Esophagus squamous epithelium (tissue), 5 donors: ENCODE measurements around the gene METTL6. TPM values are rescaled to one million over a fixed set of nuclear protein-coding genes. Genes with fewer than 3 reads are reported as not detected.

ENCODE experiments used
- DNase-seq: peaks from one replicate; lab custom pipeline; 2025; lab: John Stamatoyannopoulos, UW
- H3K27ac ChIP-seq, 4 donors: fragments of 200-600 bp; sonication (generic); one replicate each; pipeline ENCODE4 v1.5.1; 2016 to 2019; ENCODE audit warnings: mild to moderate bottlenecking in 1 of 4
- H3K27me3 ChIP-seq, 4 donors: fragments of 200-600 bp; sonication (generic); 1 replicate in 3 of 4; 2 replicates in 1 of 4; pipeline versions ENCODE4 v1.5.1 to v1.6.0; 2017 to 2021; ENCODE audit warnings: antibody characterized with exemption in 1 of 4
- H3K36me3 ChIP-seq, 3 donors: fragments of 200-600 bp; sonication (generic); one replicate each; pipeline ENCODE4 v1.5.1; 2016 to 2019
- H3K4me1 ChIP-seq, 3 donors: fragments of 200-600 bp; sonication (generic); one replicate each; pipeline ENCODE4 v1.5.1; 2017 to 2019
- H3K4me3 ChIP-seq, 4 donors: fragments of 200-600 bp; sonication (generic); 1 replicate in 3 of 4; 2 replicates in 1 of 4; pipeline ENCODE4 v1.5.1; 2016 to 2019; ENCODE audit warnings: mild to moderate bottlenecking in 2 of 4, moderate library complexity in 1 of 4
- H3K9me3 ChIP-seq, 3 donors: fragments of 200-600 bp; sonication (generic); one replicate each; pipeline ENCODE4 v1.5.1; 2016 to 2019
- POLR2A ChIP-seq, 4 donors: fragments of 450-650 bp; IDR thresholded peaks; one replicate each; pipeline ENCODE4 v1.6.1; 2017; ENCODE audit warnings: antibody characterized with exemption in 4 of 4, mild to moderate bottlenecking in 4 of 4, moderate library complexity in 3 of 4
- WGBS, 2 donors: methylation state at CpG; one replicate each; pipeline ENCODE4 v1.1.5; 2018; 5-methylcytosine and 5-hydroxymethylcytosine counted together
- intact Hi-C: fragments of 100-400 bp; cut with DNase I; formaldehyde crosslinking; loops from one replicate; pipeline ENCODE4 v1.15.0; 2022
- total RNA-seq, 4 donors: library from RNA; depleted of rRNA; stranded (reverse); fragments of >200 nt; gene quantifications; one replicate each; pipeline ENCODE4 v1.1.0, GENCODE V29; 2016
- TF ChIP-seq, protein P1 (sequence below), 6 experiments: fragments of 450-650 bp in 4 of 6; fragments of 200-600 bp in 2 of 6; sonication (generic) in 2 of 6; IDR thresholded peaks; one replicate each; pipeline ENCODE4 v1.5.1; 2016 to 2019; ENCODE audit warnings: antibody characterized with exemption in 6 of 6, mild to moderate bottlenecking in 4 of 6, moderate library complexity in 4 of 6
- donor health status: DM: yes; HTN: yes; CAD: no.

METTL6 gene
- total RNA-seq, 4 donors from 2014 or later, result 5.8 to 16.4 (median 12.9) TPM

DNA sequence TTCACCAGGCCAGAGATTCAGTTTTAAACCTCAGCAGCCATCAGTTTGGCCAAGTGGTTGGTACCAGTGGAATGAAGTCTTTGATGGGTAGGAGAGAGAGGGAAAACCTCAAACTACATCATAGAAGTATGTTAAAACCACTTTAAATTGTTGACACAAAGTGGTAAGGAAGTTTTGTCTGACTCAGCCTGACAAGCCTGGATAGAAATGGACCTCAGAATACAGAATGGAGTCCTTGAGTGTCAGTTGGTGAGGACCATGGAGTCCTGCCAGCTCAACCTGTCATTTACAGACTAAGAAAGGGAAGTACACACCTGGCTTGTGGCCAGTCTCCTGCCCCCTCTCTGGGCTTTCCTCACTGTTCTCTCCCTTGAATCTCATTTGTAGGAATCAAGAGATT lies 12.1 kb upstream of the METTL6 start:
- TF ChIP-seq, protein P1, sequence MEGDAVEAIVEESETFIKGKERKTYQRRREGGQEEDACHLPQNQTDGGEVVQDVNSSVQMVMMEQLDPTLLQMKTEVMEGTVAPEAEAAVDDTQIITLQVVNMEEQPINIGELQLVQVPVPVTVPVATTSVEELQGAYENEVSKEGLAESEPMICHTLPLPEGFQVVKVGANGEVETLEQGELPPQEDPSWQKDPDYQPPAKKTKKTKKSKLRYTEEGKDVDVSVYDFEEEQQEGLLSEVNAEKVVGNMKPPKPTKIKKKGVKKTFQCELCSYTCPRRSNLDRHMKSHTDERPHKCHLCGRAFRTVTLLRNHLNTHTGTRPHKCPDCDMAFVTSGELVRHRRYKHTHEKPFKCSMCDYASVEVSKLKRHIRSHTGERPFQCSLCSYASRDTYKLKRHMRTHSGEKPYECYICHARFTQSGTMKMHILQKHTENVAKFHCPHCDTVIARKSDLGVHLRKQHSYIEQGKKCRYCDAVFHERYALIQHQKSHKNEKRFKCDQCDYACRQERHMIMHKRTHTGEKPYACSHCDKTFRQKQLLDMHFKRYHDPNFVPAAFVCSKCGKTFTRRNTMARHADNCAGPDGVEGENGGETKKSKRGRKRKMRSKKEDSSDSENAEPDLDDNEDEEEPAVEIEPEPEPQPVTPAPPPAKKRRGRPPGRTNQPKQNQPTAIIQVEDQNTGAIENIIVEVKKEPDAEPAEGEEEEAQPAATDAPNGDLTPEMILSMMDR (IDR thresholded peaks at IDR 0.05), result no peak
- TF ChIP-seq POLR2A (IDR thresholded peaks at IDR 0.05), result no peak
- Histone ChIP-seq H3K27me3 (no peaks in the 10 kb centered on the region), H3K36me3 (peaks cover 22 to 100% (median 37%) of the 10 kb centered on the region in 3 donors), H3K9me3 (no peaks in the 10 kb centered on the region), H3K4me3 (no peak overlapping the region), H3K4me1 (peaks cover 0 to 8% (median 6%) of the 10 kb centered on the region in 3 donors), H3K27ac (no peak overlapping the region)
- intact Hi-C loops, result no loop called here
- DNase-seq, result no peak

DNA sequence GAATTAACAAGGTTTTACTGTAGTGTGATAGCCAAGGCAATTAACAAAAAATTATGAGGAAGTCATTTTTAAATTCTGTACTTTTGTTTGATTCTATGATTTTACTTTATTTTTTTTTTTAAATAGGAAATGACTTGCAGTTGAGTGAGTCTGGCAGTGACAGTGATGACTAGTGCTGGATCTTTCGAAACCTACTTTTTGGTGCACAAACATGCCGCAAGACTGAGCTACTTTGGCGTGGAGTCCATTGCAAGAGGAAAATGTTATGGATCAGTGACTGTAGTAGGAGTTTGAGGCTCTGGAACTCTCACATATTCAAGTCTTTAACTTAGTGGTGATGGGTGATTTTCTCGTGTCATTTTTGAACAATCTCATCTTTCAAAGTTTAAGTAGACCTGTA lies 11.6 kb upstream of the METTL6 start:
- TF ChIP-seq, protein P1 (IDR thresholded peaks at IDR 0.05), result no peak
- TF ChIP-seq POLR2A (IDR thresholded peaks at IDR 0.05), result no peak
- H3K4me3 ChIP-seq, result no peak overlapping the region
- H3K9me3 ChIP-seq, result no peaks in the 10 kb centered on the region
- no peaks in the 10 kb centered on the region for H3K27me3 ChIP-seq
- DNase-seq, result no peak
- intact Hi-C loops, result no loop called here
- H3K4me1 ChIP-seq, result peaks cover 0 to 8% (median 6%) of the 10 kb centered on the region in 3 donors
- H3K27ac ChIP-seq, result no peak overlapping the region
- WGBS, 2 donors, result 51 to 54% methylated on average over 4 of the region's 4 CpGs
- H3K36me3 ChIP-seq, result peaks cover 22 to 100% (median 42%) of the 10 kb centered on the region in 3 donors

DNA sequence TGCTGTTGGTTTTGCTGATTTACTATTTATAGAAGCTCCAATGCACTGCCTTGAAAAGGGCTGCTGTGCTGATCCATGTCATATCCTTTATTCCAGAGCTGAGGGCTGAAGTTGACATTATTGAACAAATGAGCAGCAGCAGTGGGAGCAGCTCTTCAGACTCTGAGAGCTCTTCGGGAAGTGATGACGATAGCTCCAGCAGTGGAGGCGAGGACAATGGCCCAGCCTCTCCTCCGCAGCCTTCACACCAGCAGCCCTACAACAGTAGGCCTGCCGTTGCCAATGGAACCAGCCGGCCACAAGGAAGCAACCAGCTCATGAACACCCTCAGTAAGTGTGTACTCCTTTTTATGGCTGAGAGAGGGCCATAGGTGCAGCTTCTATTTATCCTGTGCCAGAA lies 8.9 kb upstream of the METTL6 start:
- no peak for TF ChIP-seq POLR2A (IDR thresholded peaks at IDR 0.05)
- TF ChIP-seq, protein P1 (IDR thresholded peaks at IDR 0.05), result no peak
- H3K27me3 ChIP-seq, result no peaks in the 10 kb centered on the region
- DNase-seq, result no peak
- H3K27ac ChIP-seq, result no peak overlapping the region
- WGBS, 2 donors, result 90 to 100% methylated on average over 5 to 6 of the region's 6 CpGs
- H3K36me3 ChIP-seq, result peaks cover 22 to 100% (median 55%) of the 10 kb centered on the region in 3 donors
- intact Hi-C loops, result no loop called here
- no peak overlapping the region for H3K4me3 ChIP-seq
- peaks cover 0 to 10% (median 6%) of the 10 kb centered on the region in 3 donors for H3K4me1 ChIP-seq
- no peaks in the 10 kb centered on the region for H3K9me3 ChIP-seq

DNA sequence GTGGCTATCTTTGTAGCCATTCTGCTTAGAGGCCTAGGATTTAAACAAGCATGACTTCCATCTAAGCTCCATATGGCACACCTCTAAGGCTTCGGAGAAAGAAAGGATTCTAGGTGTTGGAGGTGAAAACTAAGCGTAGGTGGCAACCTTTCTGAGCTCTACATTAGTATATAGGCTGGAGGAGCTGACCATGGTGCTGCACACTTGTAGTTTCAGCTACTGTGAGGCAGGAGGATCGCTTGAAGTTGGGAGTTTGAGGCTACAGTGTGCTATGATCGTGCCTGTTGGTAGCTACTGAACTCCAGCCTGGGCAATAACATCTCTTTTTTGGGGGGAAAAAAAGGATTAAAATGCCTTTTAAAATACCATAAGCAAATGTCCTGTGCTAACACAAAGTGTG lies 7.4 kb upstream of the METTL6 start:
- no peak overlapping the region for H3K4me3 ChIP-seq
- no peaks in the 10 kb centered on the region for H3K9me3 ChIP-seq
- WGBS, 2 donors, result 97% methylated on average over 4 of the region's 4 CpGs
- no peaks in the 10 kb centered on the region for H3K27me3 ChIP-seq
- H3K4me1 ChIP-seq, result peaks cover 0 to 17% (median 0%) of the 10 kb centered on the region in 3 donors
- peaks cover 22 to 99% (median 52%) of the 10 kb centered on the region in 3 donors for H3K36me3 ChIP-seq
- intact Hi-C loops, result no loop called here
- TF ChIP-seq, protein P1 (IDR thresholded peaks at IDR 0.05), result no peak
- TF ChIP-seq POLR2A (IDR thresholded peaks at IDR 0.05), result no peak
- DNase-seq, result no peak
- no peak overlapping the region for H3K27ac ChIP-seq

DNA sequence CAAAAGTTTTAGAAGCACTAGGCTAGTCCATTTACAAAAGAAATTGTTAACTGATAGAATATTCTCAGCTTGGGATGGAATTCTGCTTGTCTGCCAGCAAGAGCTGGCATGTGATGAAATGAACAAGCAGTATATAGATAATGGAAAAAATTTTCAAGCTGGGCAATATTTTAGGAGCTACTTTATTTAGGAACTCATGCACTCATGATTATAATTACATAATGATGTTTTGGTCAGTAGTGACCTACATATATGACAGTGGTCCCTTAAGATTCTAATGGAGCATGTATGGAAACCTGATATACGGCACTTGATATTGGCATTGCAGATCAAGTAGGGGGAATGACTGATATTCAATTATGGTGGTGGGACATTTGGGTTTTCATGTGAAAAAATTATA lies 6.2 kb upstream of the METTL6 start:
- H3K27ac ChIP-seq, result no peak overlapping the region
- 90 to 95% methylated on average over 1 of the region's 1 CpG for WGBS, 2 donors
- H3K27me3 ChIP-seq, result no peaks in the 10 kb centered on the region
- TF ChIP-seq, protein P1 (IDR thresholded peaks at IDR 0.05), result no peak
- TF ChIP-seq POLR2A (IDR thresholded peaks at IDR 0.05), result no peak
- intact Hi-C loops, result no loop called here
- H3K9me3 ChIP-seq, result no peaks in the 10 kb centered on the region
- H3K4me3 ChIP-seq, result no peak overlapping the region
- peaks cover 0 to 29% (median 8%) of the 10 kb centered on the region in 3 donors for H3K4me1 ChIP-seq
- no peak for DNase-seq
- H3K36me3 ChIP-seq, result peaks cover 18 to 87% (median 41%) of the 10 kb centered on the region in 3 donors
